Renal pelvis (tissue), 4 donors: ENCODE results near the gene FLNB. TPM values are rescaled to one million over a fixed set of nuclear protein-coding genes. Genes with fewer than 3 reads are reported as not detected.

Source experiments
- DNase-seq: peaks from one replicate; pipeline ENCODE4 v3.0.0-alpha.2; 2013
- polyA plus RNA-seq, 3 donors: library from polyadenylated mRNA; unstranded; fragments of 120-200 nt; gene quantifications; one replicate each; pipeline ENCODE4 v1.2.1, GENCODE V29; 2013; ENCODE audit not compliant: insufficient read length in 3 of 3

The FLNB gene
- polyA plus RNA-seq, 3 donors, result 174 to 181 (median 181) TPM

DNA sequence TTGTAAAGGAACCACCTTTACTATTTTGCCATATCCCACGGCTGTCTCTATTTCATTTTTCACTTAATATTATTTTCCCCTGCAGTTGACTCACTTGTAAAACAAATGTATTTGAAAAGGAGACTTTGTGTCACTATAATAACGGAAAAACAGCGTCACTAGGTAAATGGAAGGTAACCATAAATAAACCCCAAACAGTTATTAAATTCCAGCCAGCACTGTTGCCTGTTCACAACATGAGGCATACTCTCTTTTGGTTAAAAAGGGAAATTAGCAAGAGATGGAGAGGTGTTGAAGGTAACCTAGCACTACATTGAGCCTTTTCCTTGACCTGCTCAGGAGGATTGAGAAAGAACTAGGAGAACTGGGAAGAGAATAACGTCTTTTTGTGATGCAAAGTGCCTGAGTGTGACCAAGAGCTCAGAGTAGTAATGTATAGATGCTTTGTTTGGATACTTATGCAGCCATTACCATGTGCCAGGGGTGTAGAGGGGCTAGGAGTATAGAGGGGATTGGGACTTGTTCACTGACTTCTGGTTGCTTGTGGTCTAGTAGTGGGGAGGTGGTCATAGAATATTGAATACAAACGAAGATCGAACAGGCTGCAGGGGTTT is 19.6 kb downstream of the FLNB start:
- no peak for DNase-seq

DNA sequence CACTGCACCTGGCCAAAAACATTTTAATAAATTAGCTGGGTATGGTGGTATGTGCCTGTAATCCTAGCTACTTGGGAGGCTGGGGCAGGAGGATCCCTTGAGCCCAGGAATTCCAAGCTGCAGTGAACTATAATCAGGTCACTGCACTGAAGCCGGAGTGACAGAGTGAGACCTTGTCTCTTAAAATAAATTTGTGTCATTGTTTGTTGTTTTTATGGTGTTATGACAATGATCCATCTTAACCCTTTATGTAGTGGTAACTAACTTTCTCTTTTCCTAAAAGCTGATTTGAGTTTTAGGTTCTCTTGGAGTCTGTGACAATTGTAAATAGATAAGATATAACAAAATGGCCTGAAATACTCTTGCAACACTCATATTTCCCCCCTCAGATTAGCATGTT is 20.7 kb downstream of the FLNB start:
- no peak for DNase-seq

DNA sequence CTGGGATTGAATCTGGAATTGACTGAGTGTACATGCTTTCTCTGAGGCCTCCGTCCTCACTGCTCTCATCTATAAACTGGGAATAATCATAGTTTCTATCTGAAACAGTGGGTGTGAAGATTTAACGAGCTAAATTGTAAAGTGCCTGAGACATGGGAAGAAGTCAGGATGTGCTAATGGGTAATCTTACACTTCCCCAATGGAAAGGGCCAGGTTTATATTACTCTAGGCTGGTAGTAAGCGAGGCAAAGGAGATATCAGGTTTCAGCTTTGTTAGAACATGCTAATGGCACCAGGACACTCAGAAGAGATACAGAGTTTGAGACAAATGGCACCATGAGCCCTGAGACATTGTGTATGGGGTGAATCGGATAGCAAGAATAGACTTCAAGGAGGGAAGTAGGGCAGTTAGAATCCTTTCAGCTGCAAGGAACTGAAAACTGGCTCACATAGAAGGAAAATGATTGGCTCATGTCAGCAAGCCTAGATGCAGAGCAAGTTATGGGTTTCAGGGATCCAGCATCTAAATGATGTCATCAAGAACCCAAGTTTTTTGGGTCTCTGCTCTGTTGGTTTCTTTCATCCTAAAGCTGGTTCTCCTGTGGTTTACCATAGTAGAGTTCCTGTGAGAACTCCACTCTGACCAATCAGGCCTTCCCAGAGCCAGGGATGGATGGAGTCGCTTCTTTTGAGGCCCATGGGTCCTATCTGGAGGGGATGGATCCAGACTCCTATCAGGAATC is 21.8 kb downstream of the FLNB start:
- no peak for DNase-seq

DNA sequence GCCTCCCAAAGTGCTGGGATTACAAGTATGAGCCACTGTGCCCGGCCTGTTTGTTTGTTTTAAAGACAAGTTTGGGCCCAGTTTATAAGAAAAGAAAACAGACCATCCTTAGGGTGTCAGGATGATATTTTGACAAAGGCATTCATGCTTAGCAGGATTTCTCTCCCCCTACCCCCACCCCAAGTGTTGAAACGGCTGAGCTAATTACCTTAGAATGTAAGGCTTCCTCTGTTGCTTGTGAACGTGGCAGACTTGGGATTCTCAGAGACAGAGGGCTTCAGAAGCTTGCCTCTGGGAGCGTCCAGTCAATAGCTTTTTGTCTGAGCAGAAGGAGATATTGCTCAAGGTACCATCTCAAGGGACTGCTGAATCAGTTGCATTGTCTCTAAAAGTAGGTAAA is 24.0 kb downstream of the FLNB start:
- no peak for DNase-seq

DNA sequence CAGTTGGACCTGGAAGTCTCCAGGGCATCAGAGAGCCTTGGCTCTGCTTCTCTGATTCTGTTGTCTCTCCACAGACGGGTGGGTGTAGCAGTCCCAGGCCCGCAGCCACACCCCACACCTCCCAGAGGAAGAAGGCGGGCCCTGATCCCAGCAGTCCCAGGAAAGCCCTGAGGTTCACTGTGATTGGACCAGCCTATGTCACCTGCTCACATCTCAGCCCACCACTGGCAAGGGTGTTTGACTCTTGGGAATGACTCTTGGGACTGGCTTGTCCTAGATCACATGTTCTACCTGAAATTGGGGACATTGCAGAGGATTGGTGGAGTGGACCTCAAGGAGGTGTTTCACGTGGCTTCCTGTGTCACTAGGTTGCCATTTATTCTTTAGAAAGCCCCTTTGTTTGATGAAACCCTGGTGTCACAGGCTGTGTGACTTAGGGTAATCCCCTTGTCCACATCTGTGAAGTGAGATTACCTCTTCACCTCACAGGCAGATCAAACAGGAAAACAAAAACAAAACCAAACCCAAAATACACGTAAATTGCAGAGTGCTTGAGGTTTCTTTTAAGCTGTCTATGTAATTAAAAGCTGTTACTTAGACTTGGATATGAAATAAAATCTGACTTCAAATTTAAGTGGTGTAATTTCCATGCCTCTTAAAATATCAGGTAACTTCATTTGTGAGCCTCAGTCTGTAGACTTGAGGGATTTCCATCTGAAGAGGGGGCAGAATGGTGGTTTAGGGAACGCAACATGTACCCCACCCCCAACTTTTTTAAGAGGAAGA is 26.7 kb downstream of the FLNB start:
- DNase-seq, result no peak

DNA sequence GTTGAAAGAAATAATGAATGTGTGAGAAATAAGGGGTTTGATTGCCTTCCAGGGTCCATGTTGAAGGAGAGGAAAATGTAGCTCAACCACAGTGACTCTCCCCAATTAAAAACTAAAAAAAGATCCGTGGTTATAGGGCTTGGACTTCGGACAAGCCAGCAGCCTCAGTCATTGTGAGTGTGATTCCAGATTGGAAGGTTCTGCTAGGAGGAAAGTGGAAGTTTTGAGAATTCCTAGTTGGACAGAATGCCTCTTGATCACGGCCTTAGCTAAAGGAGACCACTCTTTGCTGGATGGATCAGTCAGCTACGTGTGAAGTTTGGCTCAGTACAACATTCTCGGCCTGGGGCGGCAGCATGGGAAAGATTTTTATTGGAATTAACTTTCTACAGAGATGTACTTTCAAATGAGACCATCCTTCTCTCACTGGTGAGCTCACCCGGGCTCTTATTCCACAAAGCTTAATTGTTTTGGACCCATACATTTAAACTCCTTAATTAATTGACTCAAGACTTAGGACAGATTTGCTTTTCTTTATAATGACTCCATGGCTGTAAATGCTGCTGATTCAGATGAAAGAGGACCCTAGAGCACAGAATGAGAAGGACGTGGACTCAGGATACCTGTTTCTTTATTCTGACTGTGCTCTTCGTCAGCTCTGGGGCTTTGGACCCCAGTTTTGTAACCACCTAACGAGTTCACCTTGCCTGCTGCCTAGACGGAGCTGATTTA is 27.5 kb downstream of the FLNB start:
- no peak for DNase-seq

DNA sequence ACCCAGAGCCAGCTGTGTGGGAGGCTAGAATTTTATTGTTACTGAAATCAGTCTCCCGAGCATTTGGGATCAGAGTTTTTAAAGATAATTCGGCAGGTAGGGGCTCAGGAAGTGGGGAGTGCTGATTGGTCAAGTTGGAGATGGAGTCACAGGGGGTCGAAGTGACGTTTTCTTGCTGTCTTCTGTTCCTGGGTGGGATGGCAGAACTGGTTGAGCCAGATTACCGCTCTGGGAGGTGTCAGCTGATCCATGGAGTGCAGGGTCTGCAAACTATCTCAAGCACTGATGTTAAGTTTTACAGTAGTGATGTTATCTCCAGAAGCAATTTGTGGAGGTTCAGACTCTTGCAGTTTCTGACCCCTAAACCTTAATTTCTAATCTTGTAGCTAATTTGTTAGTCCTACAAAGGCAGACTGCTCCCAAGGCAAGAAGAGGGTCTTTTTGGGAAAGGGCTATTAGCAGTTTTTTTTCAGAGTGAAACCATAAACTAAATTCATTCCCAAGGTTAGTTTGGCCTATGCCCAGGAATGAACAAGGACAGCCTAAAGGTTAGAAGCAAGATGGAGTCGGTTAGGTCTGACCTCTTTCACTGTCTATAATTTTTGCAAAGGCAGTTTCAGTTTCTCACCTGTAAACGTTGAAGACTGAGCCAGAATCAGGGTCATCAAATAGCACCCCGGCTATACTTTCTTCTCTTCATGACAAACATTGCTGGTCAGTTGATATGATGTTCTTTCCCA is 28.2 kb downstream of the FLNB start:
- no peak for DNase-seq

DNA sequence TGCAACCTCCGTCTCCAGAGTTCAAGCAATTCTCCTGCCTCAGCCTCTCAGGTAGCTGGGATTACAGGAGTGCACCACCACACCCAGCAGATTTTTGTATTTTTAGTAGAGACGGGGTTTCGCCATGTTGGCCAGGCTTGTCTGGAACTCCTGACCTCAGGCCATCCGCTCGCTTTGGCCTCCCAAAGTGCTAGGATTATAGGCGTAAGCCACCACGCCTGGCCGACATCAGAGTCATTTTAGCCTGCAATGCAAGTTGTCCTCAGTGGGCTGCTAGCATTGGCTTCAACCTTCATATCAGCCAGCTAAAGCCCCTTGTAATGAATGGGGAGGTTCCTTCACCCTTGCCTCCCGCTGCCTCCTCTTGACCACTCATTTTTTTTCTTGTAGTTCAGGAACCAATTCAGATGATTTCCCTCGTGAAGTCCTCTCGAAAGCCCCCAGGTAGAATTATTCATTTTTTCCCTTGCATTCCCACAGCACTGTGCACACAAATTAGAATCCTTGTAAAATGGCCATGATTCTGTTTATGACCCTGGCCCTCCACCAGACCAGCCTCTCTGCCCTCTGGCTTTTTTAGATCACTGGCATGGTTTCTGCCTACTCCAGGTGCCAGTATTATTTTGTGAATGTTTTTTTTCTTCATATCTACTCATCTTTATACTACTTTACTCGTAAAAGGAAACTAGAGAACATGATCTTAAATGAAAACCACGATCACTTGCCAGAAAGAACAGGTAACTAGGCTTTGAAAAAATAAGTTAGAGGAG is 29.1 kb downstream of the FLNB start:
- DNase-seq, result no peak

DNA sequence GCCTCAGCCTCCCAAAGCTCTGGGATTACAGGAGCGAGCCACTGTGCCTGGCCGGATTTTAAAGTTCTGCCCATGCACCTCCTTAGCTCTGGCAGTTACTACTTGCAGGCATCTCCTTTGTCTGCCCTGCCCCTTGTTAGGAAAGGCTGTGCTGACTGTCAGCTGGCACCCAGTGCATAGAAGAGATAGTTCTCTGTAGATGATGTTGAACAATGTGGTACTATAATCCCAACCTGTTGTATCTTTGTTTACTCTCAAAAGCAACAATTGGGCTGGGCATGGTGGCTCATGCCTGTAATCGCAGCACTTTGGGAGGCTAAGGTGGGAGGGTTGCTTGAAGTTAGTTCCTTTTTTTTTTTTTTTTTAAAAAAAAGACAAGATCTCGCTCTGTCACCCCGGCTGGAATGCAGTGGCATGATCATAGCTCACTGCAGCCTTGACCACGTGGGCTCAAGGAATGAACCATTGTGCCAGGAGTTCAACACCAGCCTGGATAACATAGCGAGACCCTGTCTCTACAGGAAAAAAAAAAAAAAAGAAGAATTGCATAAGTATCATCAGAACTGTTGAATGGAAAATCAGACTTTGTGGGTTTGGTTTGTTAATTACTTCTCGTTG is 30.6 kb downstream of the FLNB start:
- no peak for DNase-seq

DNA sequence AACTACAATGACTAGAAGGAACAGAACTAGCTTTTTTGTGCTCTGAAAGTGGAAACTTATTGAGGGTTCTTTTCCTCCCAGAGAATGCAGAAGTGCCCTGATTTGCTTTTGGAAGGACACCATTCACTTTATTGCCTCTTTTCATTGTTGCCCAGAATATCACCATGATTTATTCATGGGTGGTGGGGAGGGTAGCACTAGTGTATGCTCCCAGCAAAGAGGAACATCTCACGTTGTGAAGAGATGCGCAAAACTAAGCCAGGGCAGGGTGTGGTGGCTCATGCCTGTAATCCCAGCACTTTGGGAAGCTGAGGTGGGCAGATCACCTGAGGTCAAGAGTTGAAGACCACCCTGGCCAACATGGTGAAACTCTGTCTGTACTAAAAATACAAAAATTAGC is 31.4 kb downstream of the FLNB start:
- no peak for DNase-seq

DNA sequence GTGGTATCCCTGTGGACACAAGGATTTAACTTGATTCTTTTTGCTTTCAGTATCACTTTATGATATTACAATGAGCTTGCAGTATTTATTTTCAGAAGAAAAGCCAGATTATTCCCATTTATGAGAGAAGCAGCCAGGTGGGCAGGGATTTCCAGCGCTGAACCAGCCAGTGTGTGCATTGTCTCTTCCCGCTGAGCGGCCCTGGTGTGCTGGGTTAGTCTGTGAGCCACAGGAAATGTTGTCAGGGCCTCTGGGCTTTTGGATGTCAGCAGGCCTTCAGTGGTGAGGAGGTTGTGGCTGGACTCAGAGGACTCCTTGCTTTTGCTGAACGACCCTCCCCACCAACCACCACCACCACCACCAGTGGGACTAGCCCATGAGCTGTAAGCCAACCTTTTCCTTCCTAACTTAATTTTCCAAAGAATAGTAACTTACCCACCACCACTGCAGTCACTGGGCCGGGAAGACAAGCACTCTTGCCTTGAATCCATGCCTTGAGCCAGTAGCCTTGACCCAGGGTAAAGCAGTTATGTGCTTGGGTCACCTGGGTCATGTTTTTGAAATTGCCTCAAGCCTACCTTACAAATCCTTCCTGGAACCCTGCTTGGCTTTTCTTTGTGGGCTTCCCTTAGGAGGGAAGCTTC is 33.1 kb downstream of the FLNB start:
- no peak for DNase-seq

DNA sequence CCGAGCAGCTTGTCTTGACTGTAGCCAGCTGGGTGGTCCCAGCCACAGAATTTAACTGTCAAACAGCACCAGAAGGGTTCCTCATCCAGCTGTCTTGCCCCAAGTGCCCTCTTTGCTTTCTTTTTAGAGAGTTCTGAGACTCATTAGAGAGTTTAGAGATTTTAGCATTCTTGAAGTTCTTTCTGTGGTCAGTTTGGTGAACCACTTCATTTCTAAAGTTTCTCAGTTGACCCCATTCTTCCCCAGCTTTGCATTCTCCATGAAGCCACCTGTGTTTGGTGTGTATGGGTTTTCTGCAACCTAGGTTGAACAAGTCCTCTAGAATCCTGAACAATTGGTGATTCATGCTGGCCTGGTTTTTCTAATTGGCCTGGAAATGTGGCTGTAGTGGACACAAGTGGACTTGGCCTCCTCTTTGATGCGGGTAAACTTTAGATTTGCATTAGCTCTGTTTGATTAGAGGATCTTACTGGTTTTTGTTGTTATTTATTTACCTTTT is 33.7 kb downstream of the FLNB start:
- no peak for DNase-seq

DNA sequence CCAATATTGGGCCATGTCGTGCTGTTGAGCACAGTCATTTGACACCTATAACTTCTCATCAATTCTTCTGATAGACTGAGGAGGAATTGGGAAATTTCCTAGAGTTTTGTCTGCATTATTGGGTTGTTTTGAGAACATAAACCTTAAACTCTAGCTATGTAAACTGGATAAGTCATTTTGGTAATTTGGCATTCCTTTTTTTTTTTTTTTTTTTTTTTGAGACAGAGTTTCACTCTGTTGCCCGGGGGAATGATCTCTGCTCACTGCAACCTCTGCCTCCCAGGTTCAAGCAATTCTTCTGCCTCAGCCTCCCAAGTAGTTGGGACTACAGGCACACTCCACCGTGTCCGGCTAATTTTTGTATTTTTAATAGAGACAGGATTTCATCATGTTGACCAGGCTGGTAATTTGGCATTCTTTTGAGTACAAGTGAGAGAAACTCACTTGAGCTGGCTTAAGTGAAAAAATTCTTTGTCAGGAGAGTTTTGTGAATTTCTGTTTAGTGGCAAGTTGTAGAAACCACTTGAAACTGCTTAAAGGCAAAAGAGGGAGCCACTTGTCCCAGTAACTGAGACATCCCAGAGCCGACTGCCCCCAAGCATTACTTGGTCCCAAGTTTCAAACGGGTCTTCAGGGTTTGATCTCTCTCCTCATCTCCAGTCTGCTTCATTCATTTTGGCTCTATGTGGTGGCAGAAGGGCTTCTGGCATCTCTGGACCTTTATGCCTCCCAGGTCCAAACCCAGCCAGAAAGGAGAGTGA is 34.9 kb downstream of the FLNB start:
- no peak for DNase-seq

DNA sequence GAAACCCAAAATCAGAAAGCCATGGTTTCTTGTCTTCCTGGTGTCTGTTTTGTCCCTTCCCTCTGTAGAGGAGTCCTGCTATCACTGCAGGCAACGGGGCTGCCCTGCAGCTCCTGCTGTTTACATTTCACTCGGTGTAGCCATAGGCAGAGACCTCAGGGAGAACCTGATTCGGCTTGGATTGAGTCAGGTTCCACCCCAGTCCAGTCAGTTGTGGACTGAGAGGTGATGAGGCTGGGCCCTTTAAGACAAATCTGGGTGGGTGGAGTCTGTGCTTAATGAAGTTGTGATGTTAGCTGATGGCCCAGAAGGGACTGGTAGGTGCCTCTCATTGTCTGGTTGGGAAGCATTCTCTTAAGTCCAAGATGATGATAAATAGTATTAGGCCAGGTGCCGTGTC is 35.7 kb downstream of the FLNB start:
- no peak for DNase-seq

DNA sequence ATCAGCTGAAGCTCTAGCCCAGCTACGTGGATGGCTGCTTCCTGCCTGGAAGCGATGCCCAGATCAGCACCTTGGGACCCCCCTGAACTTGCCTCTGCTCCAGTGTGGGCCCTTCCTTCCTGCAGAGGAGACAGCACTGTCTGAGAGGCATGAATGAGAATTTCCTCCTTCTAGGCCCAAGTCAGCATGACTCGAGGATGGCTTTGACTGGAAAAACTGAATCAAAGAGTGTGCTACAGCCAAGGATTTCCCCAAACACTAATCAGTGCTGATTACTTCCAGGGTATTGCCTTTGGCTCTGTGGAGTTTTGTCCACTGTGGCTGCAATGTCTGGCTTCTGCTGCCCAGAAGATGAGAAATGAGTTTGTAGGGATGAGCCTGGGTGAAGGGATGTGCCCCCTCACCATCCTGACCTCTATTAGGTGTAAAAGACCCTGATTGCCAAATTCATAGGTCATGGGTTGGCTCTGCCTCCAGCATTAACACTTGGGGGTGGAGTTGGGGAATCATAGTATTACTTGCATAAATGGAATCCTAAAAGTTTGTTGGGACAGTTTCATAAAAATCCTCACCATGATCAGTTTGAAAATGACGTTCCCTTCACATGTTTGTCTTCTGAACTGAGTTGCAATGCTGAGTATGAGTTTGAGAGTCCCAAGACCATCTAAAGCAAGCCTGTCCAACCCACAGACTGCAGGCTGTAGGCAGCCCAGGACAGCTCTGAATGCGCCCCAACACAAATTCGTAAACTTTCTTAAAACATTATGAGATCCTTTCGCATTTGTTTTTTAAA is 36.7 kb downstream of the FLNB start:
- no peak for DNase-seq

DNA sequence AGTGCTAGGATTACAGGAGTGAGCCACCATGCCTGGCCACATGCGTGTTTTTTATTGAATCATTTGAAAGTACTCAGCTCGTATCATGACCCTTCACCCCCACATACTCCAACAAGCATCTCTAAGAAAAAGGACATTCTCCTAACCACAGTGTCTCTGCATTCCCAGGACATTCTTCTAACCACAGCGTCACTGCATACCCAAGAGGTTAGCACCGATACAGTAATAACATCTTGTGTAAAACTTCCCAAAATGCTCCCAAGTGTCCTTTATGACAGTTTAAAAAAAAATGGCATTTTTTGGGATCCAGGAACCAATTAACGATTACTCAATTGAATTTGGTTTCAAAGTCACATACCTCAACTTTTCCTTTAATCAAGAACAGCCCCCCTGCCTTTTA is 39.6 kb downstream of the FLNB start:
- no peak for DNase-seq

DNA sequence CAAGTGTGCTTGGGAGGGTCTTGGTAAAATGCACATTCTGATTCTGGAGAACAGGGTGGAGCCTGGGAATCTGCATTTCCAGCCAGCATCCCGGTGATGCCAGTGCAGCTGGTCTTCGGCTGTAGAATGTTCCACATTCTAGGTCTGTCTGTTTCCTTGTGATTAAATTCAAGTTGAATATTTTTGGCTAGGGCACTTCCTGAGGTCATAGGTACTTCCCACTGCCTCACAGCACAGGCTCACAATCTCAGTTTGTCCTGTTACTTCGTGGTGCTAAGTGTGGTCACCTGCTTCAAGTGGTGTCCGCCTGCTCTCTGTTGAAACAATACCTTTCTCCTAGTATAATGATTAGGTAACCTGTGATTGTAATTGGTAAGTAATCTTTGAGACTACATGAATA is 40.1 kb downstream of the FLNB start:
- DNase-seq, result no peak

DNA sequence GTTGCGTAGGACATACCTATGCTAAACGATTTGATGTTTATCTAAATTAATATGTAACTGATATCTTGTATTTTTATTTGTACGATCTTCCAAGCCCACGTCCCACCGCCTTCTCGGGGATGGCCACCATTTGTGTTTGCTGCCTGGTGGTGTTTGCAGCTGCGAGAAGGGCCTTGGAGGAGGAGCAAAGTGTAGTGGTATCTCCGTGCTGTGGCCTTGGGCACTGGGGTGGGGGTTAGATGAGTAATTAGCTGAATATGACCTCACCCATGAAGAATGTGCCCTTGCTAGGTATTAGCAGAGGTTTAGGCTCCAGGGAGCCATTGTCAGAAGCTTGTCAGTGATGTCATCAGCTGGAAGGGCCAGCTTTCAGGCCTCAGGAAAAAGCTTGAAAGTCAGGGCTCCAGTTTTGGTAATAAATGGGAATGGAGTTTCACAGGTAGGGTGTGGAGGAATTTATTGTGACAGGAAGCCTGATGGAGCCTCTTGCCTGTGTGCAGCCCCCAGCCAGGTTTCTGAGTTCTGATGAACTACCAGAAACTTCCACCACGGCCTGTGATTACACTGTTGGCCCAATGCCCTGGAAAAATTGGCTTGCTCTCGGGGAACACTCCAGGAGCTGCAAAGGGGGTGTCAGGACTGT is 41.0 kb downstream of the FLNB start:
- peak; percentile 82 for DNase-seq
